ENCODE results near the gene FMN1.

DNA sequence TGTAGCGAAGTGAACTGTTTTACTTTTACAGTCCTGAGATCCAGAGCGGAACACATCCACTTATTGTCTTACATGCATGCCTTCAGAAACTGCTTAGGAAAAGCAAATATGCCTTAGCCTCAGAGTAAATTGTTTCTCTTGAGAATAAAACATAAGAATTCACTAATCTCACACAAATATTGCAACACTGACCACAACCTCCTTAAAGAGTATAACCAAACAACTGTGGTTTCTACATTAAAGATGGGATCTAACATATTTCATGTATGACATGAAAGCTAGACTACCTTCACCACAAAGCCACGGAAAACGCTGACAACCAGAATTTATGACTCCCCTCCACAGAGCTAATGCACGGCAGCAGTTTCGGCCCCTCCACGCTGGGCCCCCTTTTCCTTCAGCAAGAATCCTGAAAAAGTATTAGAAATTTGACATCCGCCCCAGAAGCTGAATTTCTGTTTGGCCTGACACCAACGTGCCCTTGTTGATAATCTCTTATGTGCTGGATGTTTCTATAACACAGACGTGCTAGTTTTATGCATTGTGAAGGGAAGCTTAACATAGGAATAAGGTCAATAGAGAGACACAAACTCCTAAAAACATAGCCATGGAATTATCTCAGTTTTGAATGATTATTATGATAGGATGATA is 392.1 kb downstream of the FMN1 start:
- TF ChIP-seq, protein P1, sequence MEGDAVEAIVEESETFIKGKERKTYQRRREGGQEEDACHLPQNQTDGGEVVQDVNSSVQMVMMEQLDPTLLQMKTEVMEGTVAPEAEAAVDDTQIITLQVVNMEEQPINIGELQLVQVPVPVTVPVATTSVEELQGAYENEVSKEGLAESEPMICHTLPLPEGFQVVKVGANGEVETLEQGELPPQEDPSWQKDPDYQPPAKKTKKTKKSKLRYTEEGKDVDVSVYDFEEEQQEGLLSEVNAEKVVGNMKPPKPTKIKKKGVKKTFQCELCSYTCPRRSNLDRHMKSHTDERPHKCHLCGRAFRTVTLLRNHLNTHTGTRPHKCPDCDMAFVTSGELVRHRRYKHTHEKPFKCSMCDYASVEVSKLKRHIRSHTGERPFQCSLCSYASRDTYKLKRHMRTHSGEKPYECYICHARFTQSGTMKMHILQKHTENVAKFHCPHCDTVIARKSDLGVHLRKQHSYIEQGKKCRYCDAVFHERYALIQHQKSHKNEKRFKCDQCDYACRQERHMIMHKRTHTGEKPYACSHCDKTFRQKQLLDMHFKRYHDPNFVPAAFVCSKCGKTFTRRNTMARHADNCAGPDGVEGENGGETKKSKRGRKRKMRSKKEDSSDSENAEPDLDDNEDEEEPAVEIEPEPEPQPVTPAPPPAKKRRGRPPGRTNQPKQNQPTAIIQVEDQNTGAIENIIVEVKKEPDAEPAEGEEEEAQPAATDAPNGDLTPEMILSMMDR (IDR thresholded peaks at IDR 0.05) = no peak
- TF ChIP-seq POLR2A (IDR thresholded peaks at IDR 0.05) = no peak

Data from esophagus squamous epithelium (tissue), 4 donors.